GM12874 (cell line): ENCODE results near the gene FCGBP.

ENCODE experiments used
- CTCF ChIP-seq: IDR thresholded peaks from 2 replicates; pipeline ENCODE4 v1.5.1; 2011; ENCODE audit warnings: low read depth, mild to moderate bottlenecking, control low read depth, low read length, moderate library complexity; ENCODE audit not compliant: insufficient read depth

Gene FCGBP

DNA sequence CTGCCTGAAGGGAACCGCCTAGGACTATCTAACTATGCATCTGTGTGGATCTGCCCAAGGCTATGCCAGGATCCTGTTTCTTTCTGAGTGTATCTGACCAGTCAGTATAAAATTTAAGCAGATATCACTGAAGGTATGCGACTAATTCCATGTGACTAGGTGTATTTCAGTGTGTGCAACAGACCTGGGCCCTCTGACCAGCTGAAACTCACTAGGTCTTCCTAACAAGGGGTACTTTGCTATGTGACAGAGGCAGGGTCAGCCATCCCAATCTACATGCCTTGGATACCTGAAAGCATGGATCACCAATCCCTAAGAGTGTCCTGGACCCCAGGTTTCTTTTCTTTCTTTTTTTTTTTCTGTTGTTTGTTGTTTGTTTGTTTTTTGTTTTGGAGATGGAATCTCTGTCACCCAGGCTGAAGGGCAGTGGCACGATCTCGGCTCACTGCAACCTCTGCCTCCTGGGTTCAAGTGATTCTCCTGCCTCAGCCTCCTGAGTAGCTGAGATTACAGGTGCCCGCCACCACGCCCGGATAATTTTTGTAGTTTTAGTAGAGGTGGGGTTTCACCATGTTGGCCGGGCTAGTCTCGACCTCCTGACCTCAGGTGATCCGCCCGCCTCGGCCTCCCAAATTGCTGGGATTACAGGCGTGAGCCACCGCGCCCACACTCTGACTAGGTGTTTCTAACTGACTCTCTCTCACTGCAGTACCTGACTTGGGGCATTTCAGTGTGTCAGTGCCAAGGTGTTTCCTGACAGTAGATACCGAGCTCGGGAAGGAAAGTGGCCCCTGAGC, 43.5 kb downstream of the FCGBP start:
- TF ChIP-seq CTCF: no peak
